ENCODE results near the gene COPE.

COPE gene

DNA sequence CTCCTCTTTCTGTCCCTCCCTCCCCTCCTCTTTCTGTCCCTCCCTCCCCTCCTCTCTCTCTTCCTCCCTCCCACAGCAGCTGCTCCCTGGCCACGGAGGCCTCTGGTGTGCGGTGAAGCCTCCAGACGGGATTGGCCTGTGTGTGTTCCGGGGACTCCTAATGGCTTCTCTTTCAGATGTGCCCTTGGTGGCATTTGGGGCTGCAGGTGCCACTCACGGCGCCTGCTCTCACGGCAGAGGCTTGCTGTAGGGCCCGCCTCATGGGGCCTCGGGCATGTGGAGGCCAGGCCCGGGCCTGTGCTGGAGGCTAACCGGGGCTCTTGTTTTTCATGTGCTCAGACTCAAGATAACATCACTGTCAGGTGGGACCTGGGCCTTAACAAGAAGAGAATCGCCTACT is 66.5 kb downstream of the COPE start:
- Histone ChIP-seq H3K9ac (no peak overlapping the region), H3K4me2 (ENCODE audit: low read length) (no peak overlapping the region), H3K4me1 (peaks cover 16% of the 10 kb centered on the region), H2AFZ (no peak overlapping the region), H3K27me3 (ENCODE audit: control insufficient read depth, insufficient read depth, low read length) (no peaks in the 10 kb centered on the region), H3K36me3 (ENCODE audit: control insufficient read depth, insufficient read depth, low read length) (no peaks in the 10 kb centered on the region), H3K27ac (no peak overlapping the region), H3K79me2 (peaks cover 68% of the 10 kb centered on the region), H3K9me3 (ENCODE audit: control insufficient read depth, low read length) (no peaks in the 10 kb centered on the region), H3K4me3 (ENCODE audit: low read depth, low read length) (no peak overlapping the region)
- no peak for TF ChIP-seq CTCF (IDR thresholded peaks at IDR 0.05)

- Histone ChIP-seq H3K4me3 (ENCODE audit: low read depth, low read length) (no peak overlapping the region), H3K4me1 (peaks cover 18% of the 10 kb centered on the region), H2AFZ (no peak overlapping the region), H3K79me2 (peaks cover 65% of the 10 kb centered on the region), H3K36me3 (ENCODE audit: control insufficient read depth, insufficient read depth, low read length) (no peaks in the 10 kb centered on the region), H3K4me2 (ENCODE audit: low read length) (no peak overlapping the region), H3K27ac (no peak overlapping the region), H3K9me3 (ENCODE audit: control insufficient read depth, low read length) (no peaks in the 10 kb centered on the region), H3K27me3 (ENCODE audit: control insufficient read depth, insufficient read depth, low read length) (no peaks in the 10 kb centered on the region), H3K9ac (no peak overlapping the region)
- no peak for TF ChIP-seq CTCF (IDR thresholded peaks at IDR 0.05)
These were observed 67.4 kb downstream of the COPE start for GRCh38 chr19:18851673-18852325.

DNA sequence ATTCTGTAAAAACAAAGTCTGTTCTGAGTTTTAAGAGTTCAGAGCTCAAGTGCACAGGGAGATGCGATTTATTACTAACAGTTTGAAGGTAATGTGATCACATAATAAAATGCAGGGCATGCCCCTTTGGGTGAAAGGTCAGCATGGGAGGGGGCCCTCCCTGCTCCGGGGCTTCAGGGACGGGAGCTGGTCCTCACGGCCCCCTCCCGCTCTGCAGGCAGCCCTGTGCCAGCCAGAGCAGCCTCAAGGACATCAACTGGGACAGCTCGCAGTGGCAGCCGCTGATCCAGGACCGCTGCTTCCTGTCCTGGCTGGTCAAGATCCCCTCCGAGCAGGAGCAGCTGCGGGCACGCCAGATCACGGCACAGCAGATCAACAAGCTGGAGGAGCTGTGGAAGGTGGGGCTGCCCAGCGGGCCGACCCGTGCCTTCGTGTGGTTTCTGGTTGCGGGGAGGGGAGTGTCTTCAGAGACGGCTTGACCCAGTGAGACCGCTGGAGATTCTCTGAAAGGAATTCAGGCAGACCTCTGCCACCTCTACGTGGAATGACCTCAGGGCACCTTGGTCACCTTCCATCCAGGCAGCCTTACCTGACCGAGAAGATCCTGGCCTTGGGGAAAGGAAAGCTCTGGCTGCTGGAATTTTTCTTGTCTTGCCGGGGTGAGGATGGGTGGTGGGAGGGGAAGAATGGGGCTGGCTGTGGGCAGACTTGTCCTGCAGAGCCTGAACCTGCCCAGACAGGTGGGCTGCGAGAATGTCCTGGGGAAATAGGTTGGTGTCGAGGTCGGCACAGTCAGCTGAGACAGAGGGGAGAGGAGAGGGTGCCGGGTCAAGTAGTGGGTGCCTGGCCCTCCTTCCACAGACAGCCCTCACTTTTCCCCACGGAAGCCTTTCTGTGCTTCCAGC is 68.5 kb downstream of the COPE start:
- H3K4me2 ChIP-seq (ENCODE audit: low read length), result no peak overlapping the region
- H3K27ac ChIP-seq, result peak overlapping the region; percentile 16
- peaks cover 64% of the 10 kb centered on the region for H3K79me2 ChIP-seq
- no peak overlapping the region for H3K4me3 ChIP-seq (ENCODE audit: low read depth, low read length)
- no peaks in the 10 kb centered on the region for H3K27me3 ChIP-seq (ENCODE audit: control insufficient read depth, insufficient read depth, low read length)
- no peaks in the 10 kb centered on the region for H3K36me3 ChIP-seq (ENCODE audit: control insufficient read depth, insufficient read depth, low read length)
- H2AFZ ChIP-seq, result no peak overlapping the region
- H3K9ac ChIP-seq, result no peak overlapping the region
- TF ChIP-seq CTCF (IDR thresholded peaks at IDR 0.05), result no peak
- H3K9me3 ChIP-seq (ENCODE audit: control insufficient read depth, low read length), result no peaks in the 10 kb centered on the region
- peaks cover 19% of the 10 kb centered on the region for H3K4me1 ChIP-seq

DNA sequence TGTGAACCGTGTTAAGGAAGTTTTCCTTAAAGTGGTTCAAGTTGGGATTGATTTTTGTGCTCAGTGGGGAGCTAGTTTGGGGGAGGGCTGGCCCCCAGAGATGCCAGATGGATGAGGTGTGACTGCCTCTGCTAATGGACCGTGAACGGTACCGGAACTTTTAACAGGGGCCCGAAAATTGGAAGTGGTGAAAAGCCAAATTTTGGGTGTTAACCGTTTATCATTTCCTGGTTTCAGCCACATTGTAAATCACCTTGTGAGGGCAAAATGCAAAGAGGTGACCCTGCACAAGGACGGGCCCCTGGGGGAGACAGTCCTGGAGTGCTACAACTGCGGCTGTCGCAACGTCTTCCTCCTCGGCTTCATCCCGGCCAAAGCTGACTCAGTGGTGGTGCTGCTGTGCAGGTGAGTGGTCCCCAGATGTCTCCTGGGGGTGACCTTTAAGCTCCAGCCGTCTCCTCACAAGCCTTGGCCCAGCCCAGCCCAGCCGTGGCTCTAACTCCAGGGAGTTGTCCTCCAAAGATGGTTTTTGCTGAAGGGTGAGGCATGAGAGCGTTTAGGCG is 69.3 kb downstream of the COPE start:
- Histone ChIP-seq H3K27me3 (ENCODE audit: control insufficient read depth, insufficient read depth, low read length) (no peaks in the 10 kb centered on the region), H3K4me1 (peaks cover 22% of the 10 kb centered on the region), H3K9ac (no peak overlapping the region), H3K4me2 (ENCODE audit: low read length) (no peak overlapping the region), H2AFZ (no peak overlapping the region), H3K79me2 (peaks cover 69% of the 10 kb centered on the region), H3K27ac (peak overlapping the region; percentile 16), H3K36me3 (ENCODE audit: control insufficient read depth, insufficient read depth, low read length) (no peaks in the 10 kb centered on the region), H3K9me3 (ENCODE audit: control insufficient read depth, low read length) (no peaks in the 10 kb centered on the region), H3K4me3 (ENCODE audit: low read depth, low read length) (no peak overlapping the region)
- TF ChIP-seq CTCF (IDR thresholded peaks at IDR 0.05), result no peak
